Psoas muscle (tissue), 8 donors: ENCODE measurements around the gene PIP4P1. TPM values are rescaled to one million over a fixed set of nuclear protein-coding genes. Genes with fewer than 3 reads are reported as not detected.

Source experiments
- ATAC-seq, 4 donors: fragments of 200-7000 bp; cut with Tn5 transposase; one replicate each; pipeline ENCODE4 v1.9.1; 2020; ENCODE audit warnings: moderate library complexity in 3 of 4, mild to moderate bottlenecking in 2 of 4
- DNase-seq, 2 donors: peaks; one replicate each; pipeline ENCODE4 v3.0.0-alpha.2; 2020
- H3K27ac ChIP-seq: fragments of 200-600 bp; one replicate; pipeline ENCODE4 v1.8.0; 2022
- H3K27me3 ChIP-seq, 3 donors: fragments of 200-600 bp in 1 of 3; one replicate each; pipeline versions ENCODE4 v1.6.1 to v1.8.0; 2013 to 2022; ENCODE audit warnings: low read length in 2 of 3, mild to moderate bottlenecking in 2 of 3, moderate library complexity in 1 of 3; ENCODE audit not compliant: insufficient read depth in 3 of 3
- H3K36me3 ChIP-seq, 2 donors: fragments of 200-600 bp in 1 of 2; one replicate each; pipeline versions ENCODE4 v1.6.1 to v1.8.0; 2013 to 2022; ENCODE audit warnings: low read depth in 1 of 2, mild to moderate bottlenecking in 1 of 2, moderate library complexity in 1 of 2; ENCODE audit not compliant: insufficient read depth in 1 of 2
- H3K4me1 ChIP-seq: fragments of 200-600 bp; one replicate; pipeline ENCODE4 v1.8.0; 2022
- H3K4me3 ChIP-seq: fragments of 200-600 bp; one replicate; pipeline ENCODE4 v1.8.0; 2022; ENCODE audit warnings: mild to moderate bottlenecking
- H3K9me3 ChIP-seq: fragments of 200-600 bp; one replicate; pipeline ENCODE4 v1.8.0; 2022
- CTCF ChIP-seq: fragments of 200-600 bp; IDR thresholded peaks from one replicate; pipeline ENCODE4 v1.8.0; 2022; ENCODE audit warnings: antibody characterized with exemption
- WGBS, 3 donors: extraction: QIAGEN DNeasy Blood & Tissue Kit; methylation state at CpG; one replicate each; pipeline versions ENCODE4 v1.1.6 to v1.1.7; 2013; 5-methylcytosine and 5-hydroxymethylcytosine counted together
- intact Hi-C, 2 donors: fragments of 100-400 bp; cut with DNase I; formaldehyde crosslinking; loops; one replicate each; pipeline versions ENCODE4 v1.11.0 to v1.14.2; 2022
- polyA plus RNA-seq, 3 donors: library from polyadenylated mRNA; stranded (reverse); fragments of 200-250 nt; gene quantifications; one replicate each; pipeline ENCODE4 v1.2.3, GENCODE V29; 2013
- total RNA-seq, 4 donors: library from RNA; stranded (reverse); fragmentation: NEBNext Ultra II Directional in 2 of 4; extraction: Animal tissue kit (Norgen Biotek cat#: 25700) in 2 of 4; gene quantifications; one replicate each; pipeline versions ENCODE4 v1.2.1 to v1.2.4, GENCODE V29; 2021 to 2023
- donor health status: healthy with polysubstance abuse.
- donor health status: DM: no; HTN: no; CAD: no; lungs with moderate emphysema.
- donor health status: Bipolar disorder and iron deficiency.
- donor health status: healthy.
- donor health status: DM: yes; HTN: yes; CAD: no.
- donor health status: DM: no; HTN: no; CAD: no.
- donor health status: DM: no; HTN: no; CAD: no.
- donor health status: DM: yes; HTN: yes; CAD: no.

Gene PIP4P1
- total and polyA plus RNA-seq, 7 donors = 15.6 to 56.5 (median 23.1) TPM

- H3K27ac ChIP-seq = peak overlapping the region; percentile 75
- ATAC-seq (peak in 1 of 4 donors; percentile 21), DNase-seq (peak in 1 of 2 donors; percentile 25)
- peaks cover 2 to 15% of the 10 kb centered on the region in 2 donors for H3K36me3 ChIP-seq
- peak overlapping the region; percentile 78 for H3K4me3 ChIP-seq
- intact Hi-C loops = loop anchor here (5.0 to 10.0 kb wide), 2 partner anchors 138 to 216 kb away; partner anchors contain the start of genes ANG (in 1 of the 2) and RNASE4 (in 1 of the 2)
- no peaks in the 10 kb centered on the region for H3K27me3 ChIP-seq
- peaks cover 6% of the 10 kb centered on the region for H3K4me1 ChIP-seq
- WGBS, 3 donors = 30 to 34% (median 31%) methylated on average over 16 of the region's 16 CpGs
- no peak for TF ChIP-seq CTCF
- no peaks in the 10 kb centered on the region for H3K9me3 ChIP-seq
These were observed 7.6 kb upstream of the PIP4P1 start for GRCh38 chr14:20468764-20469241.

GRCh38 chr14:20460458-20461224 lies 593 bp downstream of the PIP4P1 start:
- Histone ChIP-seq H3K4me3 (peak overlapping the region; percentile 87), H3K4me1 (peaks cover 24% of the 10 kb centered on the region), H3K27ac (peak overlapping the region; percentile 95), H3K27me3 (no peaks in the 10 kb centered on the region), H3K9me3 (no peaks in the 10 kb centered on the region), H3K36me3 (peaks cover 0 to 43% of the 10 kb centered on the region in 2 donors)
- intact Hi-C loops = loop anchor here in 1 of 2 donors (5.0 to 10.0 kb wide), 3 partner anchors 118 to 642 kb away; partner anchors contain the start of genes ANG, PARP2, RNASE4 and TMEM253
- WGBS, 3 donors = 4 to 6% (median 6%) methylated on average over 25 to 32 of the region's 32 CpGs
- DNase-seq (no peak), ATAC-seq (peak; percentile 2 to 14 (median 5))
- TF ChIP-seq CTCF = no peak

- no peak overlapping the region for H3K27ac ChIP-seq
- no peaks in the 10 kb centered on the region for H3K9me3 ChIP-seq
- peaks cover 0 to 43% of the 10 kb centered on the region in 2 donors for H3K36me3 ChIP-seq
- no peak overlapping the region for H3K4me3 ChIP-seq
- peaks cover 31% of the 10 kb centered on the region for H3K4me1 ChIP-seq
- H3K27me3 ChIP-seq = no peaks in the 10 kb centered on the region
- no peak for TF ChIP-seq CTCF
- DNase-seq (no peak), ATAC-seq (no peak)
- intact Hi-C loops = loop anchor here in 1 of 2 donors (5.0 kb wide), 1 partner anchor 224 kb away; the partner anchor contains the start of gene RNASE4
- 47 to 54% (median 52%) methylated on average over 8 of the region's 8 CpGs for WGBS, 3 donors
These were observed 3.0 kb downstream of the PIP4P1 start for GRCh38 chr14:20458031-20458789.

GRCh38 chr14:20456971-20457370 lies 4.3 kb downstream of the PIP4P1 start:
- H3K36me3 ChIP-seq = peaks cover 0 to 51% of the 10 kb centered on the region in 2 donors
- TF ChIP-seq CTCF = no peak
- DNase-seq = no peak
- no peaks in the 10 kb centered on the region for H3K27me3 ChIP-seq
- H3K9me3 ChIP-seq = no peaks in the 10 kb centered on the region
- H3K27ac ChIP-seq = peak overlapping the region; percentile 0
- WGBS, 3 donors = 75 to 80% (median 78%) methylated on average over 13 of the region's 13 CpGs
- ATAC-seq = no peak
- H3K4me3 ChIP-seq = no peak overlapping the region
- intact Hi-C loops = loop anchor here in 1 of 2 donors (5.0 kb wide), 1 partner anchor 225 kb away; the partner anchor contains the start of gene RNASE4
- H3K4me1 ChIP-seq = peaks cover 35% of the 10 kb centered on the region
